PC-9 (cell line): ENCODE data around the gene CDX2. TPM values are rescaled to one million over a fixed set of nuclear protein-coding genes. Genes with fewer than 3 reads are reported as not detected.
"Not testable (repeated sequence)": the region's sequence is repeated elsewhere in the genome, so short reads cannot be mapped to it uniquely, and the experiment has no call there.

Experiments
- BruUV-seq: library from RNA; stranded (reverse); fragments of 400-500 nt; replicated peaks from 2 replicates; lab custom pipeline; 2021; lab: Mats Ljungman, UMichigan
- CTCF ChIA-PET: fragments of 300-600 bp; sonication (Branson Sonifier 250); formaldehyde crosslinking; loops from one replicate; lab custom pipeline; 2022; ENCODE audit warnings: antibody characterized with exemption; lab: Charles Lee
- POLR2A ChIA-PET: fragments of 300-600 bp; sonication (Branson Sonifier 250); formaldehyde crosslinking; loops from one replicate; lab custom pipeline; 2022; ENCODE audit warnings: antibody characterized with exemption; ENCODE audit not compliant: unreplicated experiment; lab: Charles Lee
- DNase-seq, 2 experiments: peaks; one replicate each; pipeline versions ENCODE4 v3.0.0 to v3.0.0-alpha.2; 2015 to 2022; ENCODE audit warnings: mixed read lengths in 1 of 2
- H2AFZ ChIP-seq: fragments of 200-600 bp; sonication (generic); 2 replicates; pipeline ENCODE4 v1.8.1; 2017; ENCODE audit warnings: antibody characterized with exemption
- H3F3A ChIP-seq: fragments of 200-600 bp; sonication (generic); 2 replicates; pipeline ENCODE4 v1.8.1; 2017; ENCODE audit warnings: antibody characterized with exemption, mild to moderate bottlenecking, low read depth; ENCODE audit not compliant: insufficient read depth
- H3K27ac ChIP-seq: fragments of 200-600 bp; sonication (generic); 2 replicates; pipeline ENCODE4 v1.6.1; 2016; ENCODE audit warnings: mixed run types
- H3K27me3 ChIP-seq: fragments of 200-600 bp; sonication (generic); 2 replicates; pipeline ENCODE4 v1.6.1; 2016; ENCODE audit warnings: low read depth, mixed run types; ENCODE audit not compliant: insufficient read depth
- H3K36me3 ChIP-seq: fragments of 200-600 bp; sonication (generic); 2 replicates; pipeline ENCODE4 v1.6.1; 2016; ENCODE audit warnings: low read depth, mixed run types
- H3K4me1 ChIP-seq: fragments of 200-600 bp; sonication (generic); replicated peaks from 2 replicates; pipeline ENCODE4 v1.6.1; 2016; ENCODE audit warnings: mixed run types; ENCODE audit not compliant: insufficient read depth
- H3K4me2 ChIP-seq: fragments of 200-600 bp; sonication (generic); 2 replicates; pipeline ENCODE4 v1.6.1; 2017; ENCODE audit warnings: mixed run types
- H3K4me3 ChIP-seq: fragments of 200-600 bp; sonication (generic); 2 replicates; pipeline ENCODE4 v1.6.1; 2016; ENCODE audit warnings: mixed run types
- H3K79me2 ChIP-seq: fragments of 200-600 bp; sonication (generic); 2 replicates; pipeline ENCODE4 v1.6.1; 2017; ENCODE audit warnings: low read depth, mixed run types
- H3K9me2 ChIP-seq: fragments of 200-600 bp; sonication (generic); 2 replicates; pipeline ENCODE4 v1.8.1; 2017; ENCODE audit warnings: mild to moderate bottlenecking; ENCODE audit not compliant: insufficient read depth
- H3K9me3 ChIP-seq: fragments of 200-600 bp; sonication (generic); 2 replicates; pipeline ENCODE4 v1.8.1; 2016; ENCODE audit warnings: low read depth; ENCODE audit not compliant: insufficient read depth
- H4K20me1 ChIP-seq: fragments of 200-600 bp; sonication (generic); 2 replicates; pipeline ENCODE4 v1.8.1; 2017; ENCODE audit not compliant: insufficient read depth
- EZH2 ChIP-seq: fragments of 200-600 bp; sonication (generic); IDR thresholded peaks from 2 replicates; pipeline ENCODE4 v1.8.0; 2017; ENCODE audit warnings: antibody characterized with exemption, low read depth
- intact Hi-C: fragments of 100-400 bp; cut with micrococcal nuclease; formaldehyde crosslinking; loops from one replicate; pipeline ENCODE4 v1.10.0; 2022; ENCODE audit not compliant: unreplicated experiment
- total RNA-seq: library from RNA; stranded (reverse); gene quantifications from 2 replicates; pipeline ENCODE4 v1.2.3, GENCODE V29; 2021
- TF ChIP-seq, protein P1 (sequence below): fragments of 200-600 bp; sonication (generic); conservative IDR thresholded peaks from 2 replicates; pipeline ENCODE4 v1.6.1; 2017; ENCODE audit warnings: mixed run types, antibody characterized with exemption, mild to moderate bottlenecking, moderate library complexity

Gene CDX2
- total RNA-seq, 1 experiment from 2014 or later = not detected

DNA sequence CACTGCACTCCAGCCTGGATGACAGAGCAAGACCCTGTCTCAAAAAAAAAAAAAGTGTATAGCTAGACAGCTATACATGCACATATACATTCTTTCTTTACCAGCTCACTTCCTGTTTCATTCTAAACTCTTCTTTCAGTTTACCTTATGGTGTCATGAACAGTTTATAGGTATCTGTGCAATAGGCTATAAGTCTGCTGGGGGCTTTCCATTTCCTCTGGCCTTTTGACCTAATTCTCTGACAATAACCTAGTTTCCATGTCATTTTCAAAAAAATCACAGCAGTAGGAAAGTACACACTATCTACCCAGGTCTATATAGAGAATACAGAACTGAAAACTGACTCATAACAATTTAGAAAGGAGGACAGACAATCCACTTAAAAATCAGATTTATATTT lies 43.8 kb upstream of the CDX2 start:
- H2AFZ ChIP-seq = no peak overlapping the region
- no peaks in the 10 kb centered on the region for H3F3A ChIP-seq
- H3K27me3 ChIP-seq = peaks cover 20% of the 10 kb centered on the region
- H3K36me3 ChIP-seq = no peaks in the 10 kb centered on the region
- H3K9me2 ChIP-seq = no peaks in the 10 kb centered on the region
- no peak overlapping the region for H3K4me2 ChIP-seq
- H3K9me3 ChIP-seq = no peaks in the 10 kb centered on the region
- no peaks in the 10 kb centered on the region for H4K20me1 ChIP-seq
- CTCF ChIA-PET = no interaction called here
- no peak overlapping the region for H3K4me3 ChIP-seq
- H3K79me2 ChIP-seq = no peaks in the 10 kb centered on the region
- intact Hi-C loops = no loop called here
- DNase-seq = no peak
- no peak for TF ChIP-seq EZH2
- TF ChIP-seq, protein P1, sequence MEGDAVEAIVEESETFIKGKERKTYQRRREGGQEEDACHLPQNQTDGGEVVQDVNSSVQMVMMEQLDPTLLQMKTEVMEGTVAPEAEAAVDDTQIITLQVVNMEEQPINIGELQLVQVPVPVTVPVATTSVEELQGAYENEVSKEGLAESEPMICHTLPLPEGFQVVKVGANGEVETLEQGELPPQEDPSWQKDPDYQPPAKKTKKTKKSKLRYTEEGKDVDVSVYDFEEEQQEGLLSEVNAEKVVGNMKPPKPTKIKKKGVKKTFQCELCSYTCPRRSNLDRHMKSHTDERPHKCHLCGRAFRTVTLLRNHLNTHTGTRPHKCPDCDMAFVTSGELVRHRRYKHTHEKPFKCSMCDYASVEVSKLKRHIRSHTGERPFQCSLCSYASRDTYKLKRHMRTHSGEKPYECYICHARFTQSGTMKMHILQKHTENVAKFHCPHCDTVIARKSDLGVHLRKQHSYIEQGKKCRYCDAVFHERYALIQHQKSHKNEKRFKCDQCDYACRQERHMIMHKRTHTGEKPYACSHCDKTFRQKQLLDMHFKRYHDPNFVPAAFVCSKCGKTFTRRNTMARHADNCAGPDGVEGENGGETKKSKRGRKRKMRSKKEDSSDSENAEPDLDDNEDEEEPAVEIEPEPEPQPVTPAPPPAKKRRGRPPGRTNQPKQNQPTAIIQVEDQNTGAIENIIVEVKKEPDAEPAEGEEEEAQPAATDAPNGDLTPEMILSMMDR = no peak
- POLR2A ChIA-PET = no interaction called here
- H3K4me1 ChIP-seq = 0 out of 2 replicates have a peak, but pooled peaks cover 3% of the 10 kb centered on the region
- no TSS peak for BruUV-seq
- H3K27ac ChIP-seq = no peak overlapping the region

DNA sequence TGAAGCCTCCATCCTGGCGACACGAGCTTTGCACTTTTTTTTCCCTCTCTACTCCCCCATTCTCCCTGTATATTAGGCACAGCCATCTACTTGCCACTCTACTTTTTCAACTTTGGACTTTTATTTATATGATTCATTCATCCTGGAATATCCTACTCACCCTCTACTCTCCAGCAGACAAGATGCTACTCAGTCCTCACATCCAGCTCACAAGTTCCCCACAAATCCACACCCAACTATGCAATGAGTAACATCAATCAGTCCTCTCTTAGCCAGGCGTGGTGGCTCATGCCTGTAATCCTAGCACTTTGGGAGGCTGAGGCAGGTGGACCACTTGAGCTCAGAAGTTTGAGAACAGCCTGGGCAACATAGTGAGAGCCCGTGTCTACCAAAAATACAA lies 43.3 kb upstream of the CDX2 start:
- Histone ChIP-seq H3K4me2 (no peak overlapping the region), H3F3A (no peaks in the 10 kb centered on the region), H3K27ac (no peak overlapping the region), H4K20me1 (no peaks in the 10 kb centered on the region), H3K79me2 (no peaks in the 10 kb centered on the region), H3K27me3 (peaks cover 20% of the 10 kb centered on the region), H3K9me3 (no peaks in the 10 kb centered on the region), H3K36me3 (no peaks in the 10 kb centered on the region), H2AFZ (no peak overlapping the region), H3K4me1 (0 out of 2 replicates have a peak, but pooled peaks cover 3% of the 10 kb centered on the region), H3K9me2 (no peaks in the 10 kb centered on the region), H3K4me3 (no peak overlapping the region)
- no peak for TF ChIP-seq EZH2
- TF ChIP-seq, protein P1 = no peak
- ChIA-PET POLR2A (no interaction called here), CTCF (no interaction called here)
- no peak for DNase-seq
- intact Hi-C loops = no loop called here
- BruUV-seq = no TSS peak

DNA sequence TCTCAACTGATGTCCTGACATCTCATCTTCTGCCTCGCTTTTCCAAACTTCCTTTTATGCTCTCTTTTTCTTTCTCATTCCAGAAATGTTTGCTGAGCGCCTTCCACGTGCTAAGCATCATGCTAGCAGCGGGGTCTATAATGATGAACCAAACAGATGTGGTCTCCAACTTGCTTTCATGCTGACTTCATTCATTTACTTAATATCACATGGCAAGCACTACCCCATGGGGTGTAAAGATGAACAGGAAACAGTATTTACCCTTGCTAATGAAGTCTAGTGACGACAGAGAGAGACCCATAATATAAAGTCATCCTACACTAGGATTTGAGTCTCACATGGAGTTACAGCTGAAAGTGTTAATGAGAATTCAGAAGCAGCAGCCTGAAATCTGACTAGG lies 40.9 kb upstream of the CDX2 start:
- CTCF ChIA-PET = no interaction called here
- Histone ChIP-seq H3K9me3 (no peaks in the 10 kb centered on the region), H3K79me2 (no peaks in the 10 kb centered on the region), H3K4me2 (no peak overlapping the region), H3F3A (no peaks in the 10 kb centered on the region), H3K27me3 (peaks cover 4% of the 10 kb centered on the region; the same call in 1 of the 2 replicates), H3K4me3 (no peak overlapping the region), H3K36me3 (no peaks in the 10 kb centered on the region), H3K27ac (no peak overlapping the region), H3K4me1 (0 out of 2 replicates have a peak, but pooled peaks cover 3% of the 10 kb centered on the region), H4K20me1 (no peaks in the 10 kb centered on the region), H2AFZ (no peak overlapping the region), H3K9me2 (no peaks in the 10 kb centered on the region)
- BruUV-seq = no TSS peak
- intact Hi-C loops = no loop called here
- TF ChIP-seq EZH2 = no peak
- TF ChIP-seq, protein P1 = no peak
- POLR2A ChIA-PET = no interaction called here
- no peak for DNase-seq

DNA sequence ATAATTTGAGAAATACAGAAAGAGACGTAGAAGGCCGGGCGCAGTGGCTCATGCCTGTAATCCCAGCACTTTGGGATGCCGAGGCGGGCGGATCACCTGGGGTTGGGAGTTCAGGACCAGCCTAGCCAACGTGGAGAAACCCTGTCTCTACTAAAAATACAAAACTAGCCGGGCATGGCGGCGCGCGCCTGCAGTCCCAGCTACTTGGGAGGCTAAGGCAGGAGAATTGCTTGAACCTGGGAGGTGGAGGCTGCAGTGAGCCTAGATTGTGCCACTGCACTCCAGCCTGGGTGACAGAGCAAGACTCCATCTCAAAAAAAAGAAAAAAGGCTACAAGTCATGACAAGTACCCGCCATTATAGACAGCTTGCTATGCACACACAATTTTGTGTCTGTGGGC lies 35.9 kb upstream of the CDX2 start:
- H3K9me3 ChIP-seq, BruUV-seq, H3K4me3 ChIP-seq, H3K36me3 ChIP-seq, intact Hi-C loops, CTCF ChIA-PET, DNase-seq, H3K4me1 ChIP-seq, H2AFZ ChIP-seq, H3F3A ChIP-seq, H3K27me3 ChIP-seq, POLR2A ChIA-PET, H3K27ac ChIP-seq, H3K4me2 ChIP-seq, H3K79me2 ChIP-seq, H4K20me1 ChIP-seq, H3K9me2 ChIP-seq: not testable (repeated sequence)
